GM20431 (cell line): ENCODE results near the gene CYP27C1.

ENCODE experiments used
- in situ Hi-C: fragments of 300-500 bp; cut with MseI, MboI; formaldehyde crosslinking; loops from one replicate; pipeline ENCODE4 v1.15.0; 2020; ENCODE audit warnings: low sequenced_read_pairs; ENCODE audit not compliant: unreplicated experiment

Gene CYP27C1

GRCh38 chr2:127158614-127159290 is 61.3 kb downstream of the CYP27C1 start:
- in situ Hi-C loops: no loop called here

- in situ Hi-C loops: no loop called here
Measured at GRCh38 chr2:127157651-127158485, 62.2 kb downstream of the CYP27C1 start.

GRCh38 chr2:127157114-127157513 is 63.0 kb downstream of the CYP27C1 start:
- in situ Hi-C loops: no loop called here

- in situ Hi-C loops: no loop called here
Measured at GRCh38 chr2:127155947-127156346, 64.2 kb downstream of the CYP27C1 start.

- in situ Hi-C loops: no loop called here
Measured at GRCh38 chr2:127155028-127155581, 65.0 kb downstream of the CYP27C1 start.

GRCh38 chr2:127154396-127154795 is 65.7 kb downstream of the CYP27C1 start:
- in situ Hi-C loops: no loop called here

GRCh38 chr2:127153691-127154158 is 66.4 kb downstream of the CYP27C1 start:
- in situ Hi-C loops: no loop called here

GRCh38 chr2:127150996-127151395 is 69.1 kb downstream of the CYP27C1 start:
- in situ Hi-C loops: no loop called here

GRCh38 chr2:127149384-127149783 is 70.7 kb downstream of the CYP27C1 start:
- in situ Hi-C loops: no loop called here

GRCh38 chr2:127146820-127147502 is 73.1 kb downstream of the CYP27C1 start:
- in situ Hi-C loops: no loop called here

GRCh38 chr2:127146071-127146725 is 73.9 kb downstream of the CYP27C1 start:
- in situ Hi-C loops: no loop called here

- in situ Hi-C loops: no loop called here
Measured at GRCh38 chr2:127145280-127145895, 74.7 kb downstream of the CYP27C1 start.

- in situ Hi-C loops: no loop called here
Measured at GRCh38 chr2:127143841-127144782, 76.0 kb downstream of the CYP27C1 start.

- in situ Hi-C loops: no loop called here
Measured at GRCh38 chr2:127142663-127143630, 77.2 kb downstream of the CYP27C1 start.

GRCh38 chr2:127140538-127140937 is 79.6 kb downstream of the CYP27C1 start:
- in situ Hi-C loops: no loop called here

GRCh38 chr2:127139766-127140165 is 80.3 kb downstream of the CYP27C1 start:
- in situ Hi-C loops: no loop called here

- in situ Hi-C loops: no loop called here
Measured at GRCh38 chr2:127138281-127138680, 81.8 kb downstream of the CYP27C1 start.
